K562 (cell line): ENCODE results near the gene KIFC3. TPM values are rescaled to one million over a fixed set of nuclear protein-coding genes. Genes with fewer than 3 reads are reported as not detected.
A peak's percentile ranks its signal among the peaks of the same experiment; 100 is the strongest.

Experiments
- ATAC-seq: fragments of 200-7000 bp; cut with Tn5 transposase; 3 replicates; pipeline ENCODE4 v1.9.1; 2020; ENCODE audit warnings: moderate library complexity
- BruUV-seq: library from RNA; stranded (reverse); fragments of 400-500 nt; replicated peaks from 2 replicates; lab custom pipeline; 2021; lab: Mats Ljungman, UMichigan
- CTCF ChIA-PET: fragments of 300-600 bp; formaldehyde crosslinking; extraction: SDS; loops from one replicate; lab custom pipeline; 2021; ENCODE audit warnings: low intra/inter-chr PET ratio; lab: Yijun Ruan, JAX
- POLR2A ChIA-PET: fragments of 300-600, 350-650 bp; sonication (Branson Sonifier 250); formaldehyde crosslinking; extraction: SDS; loops from one replicate; lab custom pipeline; 2021; ENCODE audit warnings: antibody characterized with exemption, inconsistent platforms; lab: Yijun Ruan, JAX
- DNase-seq, 4 experiments: peaks; one replicate each; pipeline versions ENCODE4 v3.0.0 to v3.0.0-alpha.2; 2011 to 2018; ENCODE audit warnings: low spot score in 3 of 4, mixed read lengths in 3 of 4; ENCODE audit errors: extremely low read depth in 1 of 4
- FAIRE-seq: peaks from 2 replicates; lab custom pipeline; 2011; peaks lifted over from hg19 to GRCh38; lab: Jason Lieb, UNC
- H2AFZ ChIP-seq: 2 replicates; pipeline ENCODE4 v1.6.0; 2011; ENCODE audit warnings: low read depth, low read length, control low read depth, inconsistent platforms
- H3K27ac ChIP-seq: fragments of 200-600 bp; 3 replicates; pipeline ENCODE4 v1.8.0; 2011; ENCODE audit warnings: low read depth, mild to moderate bottlenecking, control low read depth, inconsistent platforms, low read length, moderate library complexity, mixed read lengths; ENCODE audit errors: extremely low read depth
- H3K27me3 ChIP-seq, 2 experiments: fragments of 300-600 bp in 1 of 2; 2 replicates in 1 of 2; 3 replicates in 1 of 2; pipeline versions ENCODE4 v1.6.0 to v1.8.0; 2011; ENCODE audit warnings: inconsistent platforms in 2 of 2, low read length in 2 of 2, mild to moderate bottlenecking in 1 of 2, mixed read lengths in 1 of 2, moderate library complexity in 1 of 2; ENCODE audit not compliant: control insufficient read depth in 2 of 2, insufficient read depth in 2 of 2
- H3K36me3 ChIP-seq: fragments of 300-600 bp; 3 replicates; pipeline ENCODE4 v1.8.0; 2011; ENCODE audit warnings: mild to moderate bottlenecking, low read length, inconsistent platforms; ENCODE audit not compliant: control insufficient read depth, insufficient read depth
- H3K4me1 ChIP-seq, 2 experiments: fragments of 200-600 bp in 1 of 2; replicated peaks in 1 of 2; 2 replicates in 1 of 2; 3 replicates in 1 of 2; pipeline versions ENCODE4 v1.5.1 to v1.8.0; 2011; ENCODE audit warnings: inconsistent platforms in 2 of 2, low read length in 2 of 2, mild to moderate bottlenecking in 1 of 2, mixed read lengths in 1 of 2, moderate library complexity in 1 of 2; ENCODE audit not compliant: control insufficient read depth in 2 of 2, insufficient read depth in 2 of 2
- H3K4me2 ChIP-seq: 2 replicates; pipeline ENCODE4 v1.6.1; 2011; ENCODE audit warnings: low read length, control low read depth, inconsistent platforms, mixed read lengths; ENCODE audit not compliant: insufficient read depth
- H3K4me3 ChIP-seq: fragments of 200-600 bp; sonication (generic), shearing (Covaris generic); 2 replicates; pipeline ENCODE4 v1.5.1; 2016; ENCODE audit warnings: control low read depth, inconsistent platforms
- H3K79me2 ChIP-seq: fragments of 200-600 bp; 3 replicates; pipeline ENCODE4 v1.8.0; 2011; ENCODE audit warnings: low read length, inconsistent platforms; ENCODE audit not compliant: control insufficient read depth, insufficient read depth
- H3K9ac ChIP-seq, 2 experiments: 2 replicates each; pipeline versions ENCODE4 v1.6.0 to v1.6.1; 2011; ENCODE audit warnings: low read depth in 2 of 2, low read length in 2 of 2, control low read depth in 1 of 2, inconsistent platforms in 1 of 2, mild to moderate bottlenecking in 1 of 2, mixed read lengths in 1 of 2; ENCODE audit not compliant: insufficient read depth in 1 of 2
- H3K9me1 ChIP-seq: one replicate; pipeline ENCODE4 v1.6.0; 2011; ENCODE audit warnings: inconsistent platforms, mild to moderate bottlenecking, low read length, moderate library complexity; ENCODE audit not compliant: control insufficient read depth, insufficient read depth
- H3K9me3 ChIP-seq: replicated peaks from 2 replicates; pipeline ENCODE4 v1.5.1; 2011; ENCODE audit warnings: low read depth, low read length, inconsistent platforms; ENCODE audit not compliant: control insufficient read depth, insufficient read depth
- H4K20me1 ChIP-seq: replicated peaks from 2 replicates; pipeline ENCODE4 v1.6.1; 2011; ENCODE audit warnings: low read length, inconsistent platforms, mixed read lengths; ENCODE audit not compliant: control insufficient read depth, insufficient read depth
- CBFA2T2 ChIP-seq: fragments of 450-650 bp; conservative IDR thresholded peaks from 2 replicates; pipeline ENCODE4 v1.6.1; 2017; ENCODE audit warnings: mild to moderate bottlenecking
- PHTF2 ChIP-seq: fragments of 250-450 bp; sonication (Bioruptor Pico); IDR thresholded peaks from 2 replicates; pipeline ENCODE4 v1.5.0; 2021; ENCODE audit warnings: mild to moderate bottlenecking
- POLR2G ChIP-seq: fragments of 200-400 bp; formaldehyde crosslinking; IDR thresholded peaks from 2 replicates; pipeline ENCODE4 v1.6.1; 2017; ENCODE audit warnings: low read depth, mild to moderate bottlenecking, antibody characterized with exemption, low read length, moderate library complexity
- PRDM10 ChIP-seq: fragments of 450-650 bp; IDR thresholded peaks from 2 replicates; pipeline ENCODE4 v1.6.1; 2018; ENCODE audit not compliant: partially characterized antibody
- RBFOX2 ChIP-seq: fragments of 200-400 bp; formaldehyde crosslinking; IDR thresholded peaks from 2 replicates; pipeline ENCODE4 v1.6.1; 2017; ENCODE audit warnings: low read depth, mild to moderate bottlenecking, low read length, moderate library complexity
- ZNF696 ChIP-seq: fragments of 250-450 bp; sonication (Bioruptor Pico); conservative IDR thresholded peaks from 2 replicates; pipeline ENCODE4 v1.4.0; 2020; ENCODE audit warnings: mild to moderate bottlenecking, moderate library complexity
- WGBS: fragments of 100-300 bp; shearing (Covaris generic); methylation state at CpG from one replicate; pipeline ENCODE4 v1.1.6; 2016; ENCODE audit warnings: low coverage, mixed read lengths; ENCODE audit not compliant: insufficient coverage; ENCODE audit errors: missing lambda C conversion rate; 5-methylcytosine and 5-hydroxymethylcytosine counted together
- in situ Hi-C: fragments of 300-500 bp; cut with MboI; formaldehyde crosslinking; loops from 4 replicates; pipeline ENCODE4 v1.15.0; 2018; ENCODE audit warnings: inconsistent platforms, mixed read lengths
- intact Hi-C: fragments of 100-400 bp; cut with micrococcal nuclease; formaldehyde crosslinking; loops from 2 replicates; pipeline ENCODE4 v1.14.2; 2022
- polyA plus RNA-seq, 8 experiments: library from polyadenylated mRNA; depleted of rRNA in 4 of 8; stranded (reverse) in 5 of 8; unstranded in 3 of 8; fragments of >200 nt; fragmentation: Nextera tagmentation in 2 of 8; fragmentation: Illumina TruSeq in 1 of 8; extraction: Ambion mirVana in 2 of 8; extraction: Trizol in 1 of 8; gene quantifications; 2 replicates each; pipeline versions ENCODE4 v1.2.1 to v1.2.3, GENCODE V29; 2011 to 2014; ENCODE audit warnings: inconsistent platforms in 1 of 8, missing spikeins in 1 of 8
- total RNA-seq, 7 experiments: library from RNA; depleted of rRNA in 6 of 7; stranded (reverse); fragments of >200 nt in 6 of 7; fragmentation: Illumina TruSeq in 2 of 7; extraction: Trizol in 2 of 7; gene quantifications; 2 replicates each; pipeline versions ENCODE4 v1.2.1 to v1.2.3, GENCODE V29; 2011 to 2021; ENCODE audit warnings: low replicate concordance in 1 of 7

Gene KIFC3
- total and polyA plus RNA-seq, 9 of the 15 experiments (the other 6 are each of a cell fraction or from before 2014, with no cell fraction given), result 0.23 to 105 (median 26.2) TPM

GRCh38 chr16:57753448-57754353 lies 48.6 kb downstream of the KIFC3 start:
- WGBS, result 80% methylated on average over 22 of the region's 32 CpGs
- POLR2A ChIA-PET, result interaction anchor here (0.6 kb wide), 2 partner anchors 19 to 110 kb away, joined by 3 read pairs; no protein-coding TSS in a partner anchor
- peaks cover 4% of the 10 kb centered on the region for H4K20me1 ChIP-seq
- FAIRE-seq, result no peak
- in situ Hi-C loops (loop anchor here (10.0 kb wide), 1 partner anchor 251 kb away; the partner anchor contains the start of genes USB1 and ZNF319), intact Hi-C loops (no loop called here)
- H3K79me2 ChIP-seq, result no peaks in the 10 kb centered on the region
- no peaks in the 10 kb centered on the region for H3K9me1 ChIP-seq
- H3K4me3 ChIP-seq, result no peak overlapping the region
- peaks cover 66% of the 10 kb centered on the region; the same call in 2 of the 3 replicates for H3K36me3 ChIP-seq
- TF ChIP-seq POLR2G (peak; percentile 38; the same call in 1 of the 2 replicates), ZNF696 (CRISPR knock-in tag) (no peak), RBFOX2 (0 out of 2 replicates have a peak, but pooled peaks have one; percentile 11), PRDM10 (peak; percentile 8), CBFA2T2 (no peak), PHTF2 (no peak)
- no peaks in the 10 kb centered on the region for H3K9me3 ChIP-seq
- CTCF ChIA-PET, result no interaction called here
- no peaks in the 10 kb centered on the region for H3K27me3 ChIP-seq
- DNase-seq, result no peak
- no TSS peak for BruUV-seq
- no peak overlapping the region; a peak in 1 of 4 replicates for H3K9ac ChIP-seq
- H2AFZ ChIP-seq, result no peak overlapping the region
- H3K27ac ChIP-seq, result no peak overlapping the region
- no peak overlapping the region for H3K4me2 ChIP-seq
- H3K4me1 ChIP-seq, result peaks cover 0 to 40% of the 10 kb centered on the region in 2 experiments; a peak in 3 of 5 replicates
- no peak for ATAC-seq
